WTC11 (cell line): Measurements from ENCODE around the gene RALA. TPM values are rescaled to one million over a fixed set of nuclear protein-coding genes. Genes with fewer than 3 reads are reported as not detected.

ENCODE experiments used
- ATAC-seq: fragments of 200-7000 bp; cut with Tn5 transposase; 2 replicates; pipeline ENCODE4 v1.10.0; 2021; ENCODE audit warnings: mild to moderate bottlenecking, moderate library complexity
- CTCF ChIA-PET: fragments of 300-600 bp; sonication (Branson Sonifier 250); formaldehyde crosslinking; loops from one replicate; lab custom pipeline; 2021; ENCODE audit warnings: antibody characterized with exemption; lab: Charles Lee
- POLR2A ChIA-PET: fragments of 350-600 bp; sonication (Branson Sonifier 250); formaldehyde crosslinking; loops from one replicate; lab custom pipeline; 2021; ENCODE audit warnings: antibody characterized with exemption; lab: Charles Lee
- DNase-seq: peaks from one replicate; pipeline ENCODE4 v3.0.0; 2021; ENCODE audit warnings: low spot score
- H3K27ac Mint-ChIP-seq: 2 replicates; pipeline ENCODE4 v1.8.0; 2021; ENCODE audit warnings: mixed read lengths
- H3K27me3 Mint-ChIP-seq: 2 replicates; pipeline ENCODE4 v1.8.0; 2021; ENCODE audit warnings: low read depth, mild to moderate bottlenecking, moderate library complexity, mixed read lengths
- H3K36me3 Mint-ChIP-seq: 2 replicates; pipeline ENCODE4 v1.8.0; 2021; ENCODE audit warnings: mixed read lengths
- H3K4me1 Mint-ChIP-seq: 2 replicates; pipeline ENCODE4 v1.8.0; 2022; ENCODE audit warnings: mixed read lengths
- H3K4me3 Mint-ChIP-seq: 2 replicates; pipeline ENCODE4 v1.8.0; 2021; ENCODE audit warnings: mild to moderate bottlenecking, moderate library complexity, mixed read lengths
- H3K9me3 Mint-ChIP-seq: 2 replicates; pipeline ENCODE4 v1.8.0; 2021; ENCODE audit warnings: mixed read lengths
- CDX4 ChIP-seq: fragments of 250-450 bp; sonication (Bioruptor Pico); IDR thresholded peaks from 2 replicates; pipeline ENCODE4 v1.9.0; 2021; ENCODE audit warnings: moderate library complexity, mild to moderate bottlenecking, inconsistent platforms, borderline replicate concordance
- CREB1 ChIP-seq: sonication (generic); formaldehyde crosslinking; IDR thresholded peaks from 2 replicates; pipeline ENCODE4 v1.8.0; 2023; ENCODE audit warnings: mild to moderate bottlenecking, missing genetic modification reagents
- EMX1 ChIP-seq: fragments of 250-450 bp; sonication (Bioruptor Pico); IDR thresholded peaks from 2 replicates; pipeline ENCODE4 v1.8.0; 2021; ENCODE audit warnings: mild to moderate bottlenecking
- JAZF1 ChIP-seq: fragments of 250-450 bp; sonication (Bioruptor Pico); IDR thresholded peaks from 2 replicates; pipeline ENCODE4 v1.9.0; 2021; ENCODE audit warnings: moderate library complexity, mild to moderate bottlenecking, inconsistent platforms
- MXD4 ChIP-seq: fragments of 250-450 bp; sonication (Bioruptor Pico); IDR thresholded peaks from 2 replicates; pipeline ENCODE4 v1.8.0; 2021; ENCODE audit warnings: mild to moderate bottlenecking, moderate library complexity, borderline replicate concordance
- NR3C1 ChIP-seq: sonication (generic); formaldehyde crosslinking; conservative IDR thresholded peaks from 2 replicates; pipeline ENCODE4 v1.8.1; 2023; ENCODE audit warnings: low read depth, mild to moderate bottlenecking, missing genetic modification reagents
- RELA ChIP-seq: sonication (generic); formaldehyde crosslinking; IDR thresholded peaks from 2 replicates; pipeline ENCODE4 v1.8.1; 2022; ENCODE audit warnings: missing genetic modification reagents, mild to moderate bottlenecking, borderline replicate concordance
- SP1 ChIP-seq: sonication (generic); formaldehyde crosslinking; conservative IDR thresholded peaks from 2 replicates; pipeline ENCODE4 v1.8.1; 2022; ENCODE audit warnings: missing genetic modification reagents
- STAT6 ChIP-seq: sonication (generic); formaldehyde crosslinking; conservative IDR thresholded peaks from 2 replicates; pipeline ENCODE4 v1.8.1; 2023; ENCODE audit warnings: mild to moderate bottlenecking, low read depth, missing genetic modification reagents, moderate library complexity
- TEAD4 ChIP-seq: sonication (generic); formaldehyde crosslinking; IDR thresholded peaks from 2 replicates; pipeline ENCODE4 v1.8.0; 2022; ENCODE audit warnings: mild to moderate bottlenecking, missing genetic modification reagents
- USF1 ChIP-seq: sonication (generic); formaldehyde crosslinking; IDR thresholded peaks from 2 replicates; pipeline ENCODE4 v1.8.0; 2022; ENCODE audit warnings: mild to moderate bottlenecking, missing genetic modification reagents
- ZNF396 ChIP-seq: fragments of 250-450 bp; sonication (Bioruptor Pico); IDR thresholded peaks from 2 replicates; pipeline ENCODE4 v1.8.0; 2021; ENCODE audit warnings: mild to moderate bottlenecking, moderate library complexity, borderline replicate concordance
- total RNA-seq: library from RNA; stranded (reverse); gene quantifications from 3 replicates; pipeline ENCODE4 v1.2.3, GENCODE V29; 2021
- TF ChIP-seq, protein P1 (sequence below): fragments of 250-450 bp; sonication (Bioruptor Pico); IDR thresholded peaks from 2 replicates; pipeline ENCODE4 v1.9.0; 2021; ENCODE audit warnings: mild to moderate bottlenecking, borderline replicate concordance
- TF ChIP-seq, protein P2 (sequence below): sonication (generic); formaldehyde crosslinking; IDR thresholded peaks from 2 replicates; pipeline ENCODE4 v1.8.0; 2022; ENCODE audit warnings: missing genetic modification reagents
- TF ChIP-seq, protein P3 (sequence below): fragments of 250-450 bp; sonication (Bioruptor Pico); IDR thresholded peaks from 2 replicates; pipeline ENCODE4 v1.9.0; 2021; ENCODE audit warnings: mild to moderate bottlenecking
- TF ChIP-seq, protein P4 (sequence below): sonication (generic); formaldehyde crosslinking; IDR thresholded peaks from 2 replicates; pipeline ENCODE4 v1.8.1; 2023; ENCODE audit warnings: mild to moderate bottlenecking, missing genetic modification reagents

RALA gene
- total RNA-seq, 1 experiment from 2014 or later = 57.3 TPM

GRCh38 chr7:39608278-39608677 lies 15.1 kb upstream of the RALA start:
- ATAC-seq (no peak), DNase-seq (no peak)
- no peak overlapping the region for H3K27ac Mint-ChIP-seq
- H3K36me3 Mint-ChIP-seq = no peaks in the 10 kb centered on the region
- no peak overlapping the region for H3K4me3 Mint-ChIP-seq
- H3K4me1 Mint-ChIP-seq = peaks cover 17% of the 10 kb centered on the region
- TF ChIP-seq, protein P1, sequence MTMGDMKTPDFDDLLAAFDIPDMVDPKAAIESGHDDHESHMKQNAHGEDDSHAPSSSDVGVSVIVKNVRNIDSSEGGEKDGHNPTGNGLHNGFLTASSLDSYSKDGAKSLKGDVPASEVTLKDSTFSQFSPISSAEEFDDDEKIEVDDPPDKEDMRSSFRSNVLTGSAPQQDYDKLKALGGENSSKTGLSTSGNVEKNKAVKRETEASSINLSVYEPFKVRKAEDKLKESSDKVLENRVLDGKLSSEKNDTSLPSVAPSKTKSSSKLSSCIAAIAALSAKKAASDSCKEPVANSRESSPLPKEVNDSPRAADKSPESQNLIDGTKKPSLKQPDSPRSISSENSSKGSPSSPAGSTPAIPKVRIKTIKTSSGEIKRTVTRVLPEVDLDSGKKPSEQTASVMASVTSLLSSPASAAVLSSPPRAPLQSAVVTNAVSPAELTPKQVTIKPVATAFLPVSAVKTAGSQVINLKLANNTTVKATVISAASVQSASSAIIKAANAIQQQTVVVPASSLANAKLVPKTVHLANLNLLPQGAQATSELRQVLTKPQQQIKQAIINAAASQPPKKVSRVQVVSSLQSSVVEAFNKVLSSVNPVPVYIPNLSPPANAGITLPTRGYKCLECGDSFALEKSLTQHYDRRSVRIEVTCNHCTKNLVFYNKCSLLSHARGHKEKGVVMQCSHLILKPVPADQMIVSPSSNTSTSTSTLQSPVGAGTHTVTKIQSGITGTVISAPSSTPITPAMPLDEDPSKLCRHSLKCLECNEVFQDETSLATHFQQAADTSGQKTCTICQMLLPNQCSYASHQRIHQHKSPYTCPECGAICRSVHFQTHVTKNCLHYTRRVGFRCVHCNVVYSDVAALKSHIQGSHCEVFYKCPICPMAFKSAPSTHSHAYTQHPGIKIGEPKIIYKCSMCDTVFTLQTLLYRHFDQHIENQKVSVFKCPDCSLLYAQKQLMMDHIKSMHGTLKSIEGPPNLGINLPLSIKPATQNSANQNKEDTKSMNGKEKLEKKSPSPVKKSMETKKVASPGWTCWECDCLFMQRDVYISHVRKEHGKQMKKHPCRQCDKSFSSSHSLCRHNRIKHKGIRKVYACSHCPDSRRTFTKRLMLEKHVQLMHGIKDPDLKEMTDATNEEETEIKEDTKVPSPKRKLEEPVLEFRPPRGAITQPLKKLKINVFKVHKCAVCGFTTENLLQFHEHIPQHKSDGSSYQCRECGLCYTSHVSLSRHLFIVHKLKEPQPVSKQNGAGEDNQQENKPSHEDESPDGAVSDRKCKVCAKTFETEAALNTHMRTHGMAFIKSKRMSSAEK (CRISPR knock-in tag) = no peak
- no peak for TF ChIP-seq EMX1 (CRISPR knock-in tag)
- TF ChIP-seq, protein P2, sequence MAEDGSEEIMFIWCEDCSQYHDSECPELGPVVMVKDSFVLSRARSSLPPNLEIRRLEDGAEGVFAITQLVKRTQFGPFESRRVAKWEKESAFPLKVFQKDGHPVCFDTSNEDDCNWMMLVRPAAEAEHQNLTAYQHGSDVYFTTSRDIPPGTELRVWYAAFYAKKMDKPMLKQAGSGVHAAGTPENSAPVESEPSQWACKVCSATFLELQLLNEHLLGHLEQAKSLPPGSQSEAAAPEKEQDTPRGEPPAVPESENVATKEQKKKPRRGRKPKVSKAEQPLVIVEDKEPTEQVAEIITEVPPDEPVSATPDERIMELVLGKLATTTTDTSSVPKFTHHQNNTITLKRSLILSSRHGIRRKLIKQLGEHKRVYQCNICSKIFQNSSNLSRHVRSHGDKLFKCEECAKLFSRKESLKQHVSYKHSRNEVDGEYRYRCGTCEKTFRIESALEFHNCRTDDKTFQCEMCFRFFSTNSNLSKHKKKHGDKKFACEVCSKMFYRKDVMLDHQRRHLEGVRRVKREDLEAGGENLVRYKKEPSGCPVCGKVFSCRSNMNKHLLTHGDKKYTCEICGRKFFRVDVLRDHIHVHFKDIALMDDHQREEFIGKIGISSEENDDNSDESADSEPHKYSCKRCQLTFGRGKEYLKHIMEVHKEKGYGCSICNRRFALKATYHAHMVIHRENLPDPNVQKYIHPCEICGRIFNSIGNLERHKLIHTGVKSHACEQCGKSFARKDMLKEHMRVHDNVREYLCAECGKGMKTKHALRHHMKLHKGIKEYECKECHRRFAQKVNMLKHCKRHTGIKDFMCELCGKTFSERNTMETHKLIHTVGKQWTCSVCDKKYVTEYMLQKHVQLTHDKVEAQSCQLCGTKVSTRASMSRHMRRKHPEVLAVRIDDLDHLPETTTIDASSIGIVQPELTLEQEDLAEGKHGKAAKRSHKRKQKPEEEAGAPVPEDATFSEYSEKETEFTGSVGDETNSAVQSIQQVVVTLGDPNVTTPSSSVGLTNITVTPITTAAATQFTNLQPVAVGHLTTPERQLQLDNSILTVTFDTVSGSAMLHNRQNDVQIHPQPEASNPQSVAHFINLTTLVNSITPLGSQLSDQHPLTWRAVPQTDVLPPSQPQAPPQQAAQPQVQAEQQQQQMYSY = no peak
- TF ChIP-seq, protein P3, sequence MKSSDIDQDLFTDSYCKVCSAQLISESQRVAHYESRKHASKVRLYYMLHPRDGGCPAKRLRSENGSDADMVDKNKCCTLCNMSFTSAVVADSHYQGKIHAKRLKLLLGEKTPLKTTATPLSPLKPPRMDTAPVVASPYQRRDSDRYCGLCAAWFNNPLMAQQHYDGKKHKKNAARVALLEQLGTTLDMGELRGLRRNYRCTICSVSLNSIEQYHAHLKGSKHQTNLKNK (CRISPR knock-in tag) = no peak
- TF ChIP-seq, protein P4, sequence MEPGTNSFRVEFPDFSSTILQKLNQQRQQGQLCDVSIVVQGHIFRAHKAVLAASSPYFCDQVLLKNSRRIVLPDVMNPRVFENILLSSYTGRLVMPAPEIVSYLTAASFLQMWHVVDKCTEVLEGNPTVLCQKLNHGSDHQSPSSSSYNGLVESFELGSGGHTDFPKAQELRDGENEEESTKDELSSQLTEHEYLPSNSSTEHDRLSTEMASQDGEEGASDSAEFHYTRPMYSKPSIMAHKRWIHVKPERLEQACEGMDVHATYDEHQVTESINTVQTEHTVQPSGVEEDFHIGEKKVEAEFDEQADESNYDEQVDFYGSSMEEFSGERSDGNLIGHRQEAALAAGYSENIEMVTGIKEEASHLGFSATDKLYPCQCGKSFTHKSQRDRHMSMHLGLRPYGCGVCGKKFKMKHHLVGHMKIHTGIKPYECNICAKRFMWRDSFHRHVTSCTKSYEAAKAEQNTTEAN (CRISPR knock-in tag) = no peak
- no peak for TF ChIP-seq NR3C1 (CRISPR knock-in tag)
- no peak for TF ChIP-seq MXD4 (CRISPR knock-in tag)
- TF ChIP-seq ZNF396 (CRISPR knock-in tag) = no peak
- TF ChIP-seq RELA (CRISPR knock-in tag) = no peak
- TF ChIP-seq JAZF1 (CRISPR knock-in tag) = no peak
- no peak for TF ChIP-seq SP1
- no peak for TF ChIP-seq USF1 (CRISPR knock-in tag)
- TF ChIP-seq CDX4 (CRISPR knock-in tag) = no peak
- no peak for TF ChIP-seq STAT6 (CRISPR knock-in tag)
- no peak for TF ChIP-seq TEAD4 (CRISPR knock-in tag)
- TF ChIP-seq CREB1 (CRISPR knock-in tag) = no peak
- H3K9me3 Mint-ChIP-seq = peaks cover 14% of the 10 kb centered on the region
- POLR2A ChIA-PET = no interaction called here
- CTCF ChIA-PET = interaction anchor here (2.1 kb wide), 1 partner anchor 28 kb away, joined by 13 read pairs; no protein-coding TSS in a partner anchor
- peaks cover 30% of the 10 kb centered on the region for H3K27me3 Mint-ChIP-seq
